Mucosa of rectum (tissue), 2 donors: Measurements from ENCODE around the gene PARD3B.

Source experiments
- H3K27ac ChIP-seq, 2 donors: one replicate each; pipeline ENCODE4 v1.7.0; 2013; ENCODE audit warnings: inconsistent platforms in 2 of 2, low read depth in 2 of 2, low read length in 2 of 2
- H3K27me3 ChIP-seq, 2 donors: one replicate each; pipeline ENCODE4 v1.7.0; 2013; ENCODE audit warnings: low read length in 2 of 2; ENCODE audit not compliant: control insufficient read depth in 2 of 2, insufficient read depth in 2 of 2
- H3K36me3 ChIP-seq, 2 donors: one replicate each; pipeline ENCODE4 v1.7.0; 2013; ENCODE audit warnings: low read length in 2 of 2; ENCODE audit not compliant: control insufficient read depth in 2 of 2, insufficient read depth in 2 of 2
- H3K4me1 ChIP-seq, 2 donors: one replicate each; pipeline ENCODE4 v1.7.0; 2013; ENCODE audit warnings: low read length in 2 of 2, mild to moderate bottlenecking in 1 of 2; ENCODE audit not compliant: control insufficient read depth in 2 of 2, insufficient read depth in 2 of 2
- H3K4me3 ChIP-seq, 2 donors: one replicate each; pipeline ENCODE4 v1.7.0; 2013; ENCODE audit warnings: low read length in 2 of 2
- H3K9ac ChIP-seq, 2 donors: one replicate each; pipeline ENCODE4 v1.7.0; 2013; ENCODE audit warnings: low read length in 2 of 2, low read depth in 1 of 2, mild to moderate bottlenecking in 1 of 2
- H3K9me3 ChIP-seq, 2 donors: one replicate each; pipeline ENCODE4 v1.7.0; 2013; ENCODE audit warnings: low read length in 2 of 2; ENCODE audit not compliant: control insufficient read depth in 2 of 2
- donor health status: healthy.
- donor health status: Normal muscosa, but diverticular disease.

Gene PARD3B

GRCh38 chr2:205644018-205644417 is 1098.7 kb downstream of the PARD3B start:
- H3K27ac ChIP-seq = no peak overlapping the region
- peaks cover 0 to 3% of the 10 kb centered on the region in 2 donors for H3K27me3 ChIP-seq
- no peaks in the 10 kb centered on the region for H3K9me3 ChIP-seq
- H3K4me1 ChIP-seq = no peaks in the 10 kb centered on the region
- H3K4me3 ChIP-seq = no peak overlapping the region
- H3K9ac ChIP-seq = no peak overlapping the region
- H3K36me3 ChIP-seq = no peaks in the 10 kb centered on the region

- no peak overlapping the region for H3K9ac ChIP-seq
- H3K27me3 ChIP-seq = peaks cover 0 to 3% of the 10 kb centered on the region in 2 donors
- H3K4me3 ChIP-seq = no peak overlapping the region
- no peaks in the 10 kb centered on the region for H3K4me1 ChIP-seq
- no peaks in the 10 kb centered on the region for H3K36me3 ChIP-seq
- H3K27ac ChIP-seq = no peak overlapping the region
- H3K9me3 ChIP-seq = no peaks in the 10 kb centered on the region
These were observed 1101.4 kb downstream of the PARD3B start for GRCh38 chr2:205646680-205647079.

- H3K4me1 ChIP-seq = no peaks in the 10 kb centered on the region
- no peak overlapping the region for H3K4me3 ChIP-seq
- no peak overlapping the region for H3K27ac ChIP-seq
- no peaks in the 10 kb centered on the region for H3K9me3 ChIP-seq
- H3K27me3 ChIP-seq = no peaks in the 10 kb centered on the region
- no peak overlapping the region for H3K9ac ChIP-seq
- H3K36me3 ChIP-seq = no peaks in the 10 kb centered on the region
These were observed 1105.2 kb downstream of the PARD3B start for GRCh38 chr2:205650450-205650849.

GRCh38 chr2:205650931-205651330 is 1105.7 kb downstream of the PARD3B start:
- Histone ChIP-seq H3K27ac (no peak overlapping the region), H3K36me3 (no peaks in the 10 kb centered on the region), H3K4me1 (no peaks in the 10 kb centered on the region), H3K9ac (no peak overlapping the region), H3K27me3 (no peaks in the 10 kb centered on the region), H3K9me3 (no peaks in the 10 kb centered on the region), H3K4me3 (no peak overlapping the region)

- Histone ChIP-seq H3K27ac (no peak overlapping the region), H3K9ac (no peak overlapping the region), H3K9me3 (no peaks in the 10 kb centered on the region), H3K36me3 (no peaks in the 10 kb centered on the region), H3K4me1 (no peaks in the 10 kb centered on the region), H3K27me3 (no peaks in the 10 kb centered on the region), H3K4me3 (no peak overlapping the region)
These were observed 1106.4 kb downstream of the PARD3B start for GRCh38 chr2:205651719-205652118.

GRCh38 chr2:205654878-205655605 is 1109.8 kb downstream of the PARD3B start:
- no peaks in the 10 kb centered on the region for H3K36me3 ChIP-seq
- H3K27ac ChIP-seq = no peak overlapping the region
- H3K4me1 ChIP-seq = no peaks in the 10 kb centered on the region

GRCh38 chr2:205655779-205656456 is 1110.6 kb downstream of the PARD3B start:
- Histone ChIP-seq H3K27ac (no peak overlapping the region), H3K4me1 (no peaks in the 10 kb centered on the region), H3K4me3 (no peak overlapping the region), H3K36me3 (no peaks in the 10 kb centered on the region), H3K9ac (no peak overlapping the region), H3K27me3 (no peaks in the 10 kb centered on the region), H3K9me3 (no peaks in the 10 kb centered on the region)

More at GRCh38 chr2:205654878-205655605, 1109.8 kb downstream of the PARD3B start:
- H3K4me3 ChIP-seq = no peak overlapping the region
- H3K9ac ChIP-seq = no peak overlapping the region
- H3K9me3 ChIP-seq = no peaks in the 10 kb centered on the region
- H3K27me3 ChIP-seq = no peaks in the 10 kb centered on the region

- Histone ChIP-seq H3K9ac (no peak overlapping the region), H3K4me1 (no peaks in the 10 kb centered on the region), H3K27me3 (no peaks in the 10 kb centered on the region), H3K4me3 (no peak overlapping the region), H3K9me3 (no peaks in the 10 kb centered on the region), H3K27ac (no peak overlapping the region), H3K36me3 (no peaks in the 10 kb centered on the region)
These were observed 1111.2 kb downstream of the PARD3B start for GRCh38 chr2:205656461-205656860.

- Histone ChIP-seq H3K9ac (no peak overlapping the region), H3K9me3 (no peaks in the 10 kb centered on the region), H3K4me1 (no peaks in the 10 kb centered on the region), H3K36me3 (no peaks in the 10 kb centered on the region), H3K27me3 (no peaks in the 10 kb centered on the region), H3K27ac (no peak overlapping the region), H3K4me3 (no peak overlapping the region)
These were observed 1111.7 kb downstream of the PARD3B start for GRCh38 chr2:205656941-205657340.

- H3K27ac ChIP-seq = no peak overlapping the region
- H3K9me3 ChIP-seq = no peaks in the 10 kb centered on the region
These were observed 1112.3 kb downstream of the PARD3B start for GRCh38 chr2:205657579-205657978.

More at GRCh38 chr2:205657579-205657978, 1112.3 kb downstream of the PARD3B start:
- no peaks in the 10 kb centered on the region for H3K4me1 ChIP-seq
- H3K9ac ChIP-seq = no peak overlapping the region
- H3K36me3 ChIP-seq = no peaks in the 10 kb centered on the region
- no peaks in the 10 kb centered on the region for H3K27me3 ChIP-seq
- H3K4me3 ChIP-seq = no peak overlapping the region
